AG10803 (cell line): ENCODE data around the gene CLK2.

Experiments used
- DNase-seq: peaks from one replicate; pipeline ENCODE4 v3.0.0; 2010; ENCODE audit warnings: low read depth
- H3K4me3 ChIP-seq: 2 replicates; pipeline ENCODE4 v1.5.1; 2011; ENCODE audit warnings: mild to moderate bottlenecking, low read length, control low read depth
- CTCF ChIP-seq: conservative IDR thresholded peaks from 2 replicates; pipeline ENCODE4 v1.5.1; 2011; ENCODE audit warnings: mild to moderate bottlenecking, low read length, control low read depth, inconsistent platforms

Gene CLK2

GRCh38 chr1:155304558-155305063 lies 31.3 kb upstream of the CLK2 start:
- no peak overlapping the region for H3K4me3 ChIP-seq
- no peak for TF ChIP-seq CTCF
- DNase-seq: no peak

- no peak for TF ChIP-seq CTCF
- no peak for DNase-seq
- H3K4me3 ChIP-seq: no peak within 1 kb of the TSS
These were observed 28.1 kb upstream of the CLK2 start, which contains the start of gene PKLR for GRCh38 chr1:155301342-155301841. Gene PKLR, minus strand, starts transcription at chr1:155301438. Its CDS starts 43 bp downstream, at chr1:155301395.

GRCh38 chr1:155300553-155301329 lies 27.4 kb upstream of the CLK2 start:
- no peak overlapping the region for H3K4me3 ChIP-seq
- no peak for TF ChIP-seq CTCF
- no peak for DNase-seq

GRCh38 chr1:155300024-155300423 lies 26.7 kb upstream of the CLK2 start:
- no peak overlapping the region for H3K4me3 ChIP-seq
- no peak for TF ChIP-seq CTCF
- no peak for DNase-seq

- no peak for DNase-seq
- H3K4me3 ChIP-seq: no peak overlapping the region
These were observed 24.1 kb upstream of the CLK2 start for GRCh38 chr1:155297384-155297783.

GRCh38 chr1:155296661-155297060 lies 23.4 kb upstream of the CLK2 start:
- no peak overlapping the region for H3K4me3 ChIP-seq
- no peak for TF ChIP-seq CTCF
- DNase-seq: no peak

More at GRCh38 chr1:155297384-155297783, 24.1 kb upstream of the CLK2 start:
- TF ChIP-seq CTCF: no peak

GRCh38 chr1:155295942-155296267 lies 22.6 kb upstream of the CLK2 start:
- TF ChIP-seq CTCF: no peak
- no peak for DNase-seq
- H3K4me3 ChIP-seq: no peak overlapping the region
